Activated naive CD4-positive, alpha-beta T cell treated with anti-CD3 and anti-CD28 coated beads, Interleukin-2, amount 50 U/mL, for 16 hours (primary cell): Measurements from ENCODE around the gene NTRK2.

Source experiments
- DNase-seq: peaks from one replicate; pipeline ENCODE4 v3.0.0-alpha.2; 2020

NTRK2 gene

GRCh38 chr9:84742261-84742660, 72.7 kb downstream of the NTRK2 start:
- DNase-seq = no peak

- no peak for DNase-seq
These were observed 74.7 kb downstream of the NTRK2 start for GRCh38 chr9:84744195-84744594.

GRCh38 chr9:84744726-84745125, 75.2 kb downstream of the NTRK2 start:
- no peak for DNase-seq

- no peak for DNase-seq
These were observed 78.6 kb downstream of the NTRK2 start for GRCh38 chr9:84748112-84748511.

GRCh38 chr9:84750152-84750865, 80.8 kb downstream of the NTRK2 start:
- DNase-seq = no peak

GRCh38 chr9:84751921-84752320, 82.4 kb downstream of the NTRK2 start:
- DNase-seq = no peak

GRCh38 chr9:84754461-84754860, 84.9 kb downstream of the NTRK2 start:
- DNase-seq = no peak

- no peak for DNase-seq
These were observed 85.4 kb downstream of the NTRK2 start for GRCh38 chr9:84754881-84755280.

GRCh38 chr9:84755380-84755779, 85.9 kb downstream of the NTRK2 start:
- DNase-seq = no peak

- DNase-seq = no peak
These were observed 86.6 kb downstream of the NTRK2 start for GRCh38 chr9:84756171-84756570.

GRCh38 chr9:84756731-84757130, 87.2 kb downstream of the NTRK2 start:
- DNase-seq = no peak

GRCh38 chr9:84758817-84759216, 89.3 kb downstream of the NTRK2 start:
- DNase-seq = no peak

- DNase-seq = no peak
These were observed 89.8 kb downstream of the NTRK2 start for GRCh38 chr9:84759300-84759750.

GRCh38 chr9:84759804-84760203, 90.3 kb downstream of the NTRK2 start:
- DNase-seq = no peak

- DNase-seq = no peak
These were observed 91.7 kb downstream of the NTRK2 start for GRCh38 chr9:84761137-84761808.

GRCh38 chr9:84772511-84772910, 103.0 kb downstream of the NTRK2 start:
- no peak for DNase-seq

- DNase-seq = no peak
These were observed 103.5 kb downstream of the NTRK2 start for GRCh38 chr9:84773022-84773421.

- no peak for DNase-seq
These were observed 105.6 kb downstream of the NTRK2 start for GRCh38 chr9:84775056-84775643.

GRCh38 chr9:84778570-84778969, 109.0 kb downstream of the NTRK2 start:
- DNase-seq = no peak

- no peak for DNase-seq
These were observed 110.4 kb downstream of the NTRK2 start for GRCh38 chr9:84779883-84780282.

GRCh38 chr9:84780385-84780784, 110.9 kb downstream of the NTRK2 start:
- DNase-seq = no peak

- no peak for DNase-seq
These were observed 111.9 kb downstream of the NTRK2 start for GRCh38 chr9:84781458-84781857.

GRCh38 chr9:84781931-84782866, 112.7 kb downstream of the NTRK2 start:
- no peak for DNase-seq
